HepG2 (cell line): ENCODE results near the gene DDR1. TPM values are rescaled to one million over a fixed set of nuclear protein-coding genes. Genes with fewer than 3 reads are reported as not detected.

Source experiments
- ATRX ChIP-seq: sonication (generic); formaldehyde crosslinking; IDR thresholded peaks from 2 replicates; pipeline ENCODE4 v1.4.0; 2020; ENCODE audit warnings: missing genetic modification reagents, borderline replicate concordance
- DPF2 ChIP-seq: sonication (generic); formaldehyde crosslinking; IDR thresholded peaks from 2 replicates; pipeline ENCODE4 v1.4.0; 2020; ENCODE audit warnings: mild to moderate bottlenecking, low read depth, missing genetic modification reagents, borderline replicate concordance
- JUND ChIP-seq: sonication (generic); formaldehyde crosslinking; IDR thresholded peaks from 2 replicates; pipeline ENCODE4 v1.8.0; 2022; ENCODE audit warnings: mild to moderate bottlenecking, missing genetic modification reagents
- NR2C2 ChIP-seq: sonication (generic); formaldehyde crosslinking; IDR thresholded peaks from 2 replicates; pipeline ENCODE4 v1.4.0; 2020; ENCODE audit warnings: missing genetic modification reagents, mild to moderate bottlenecking, moderate library complexity, borderline replicate concordance
- POLR2AphosphoS5 ChIP-seq: IDR thresholded peaks from 2 replicates; pipeline ENCODE4 v1.6.1; 2012; ENCODE audit warnings: low read depth, low read length
- SOX6 ChIP-seq, 2 experiments: fragments of 450-650 bp in 1 of 2; sonication (generic) in 1 of 2; formaldehyde crosslinking in 1 of 2; IDR thresholded peaks; 2 replicates each; pipeline versions ENCODE4 v1.4.0 to v1.6.1; 2017 to 2020; ENCODE audit warnings: antibody characterized with exemption in 1 of 2, mild to moderate bottlenecking in 1 of 2, missing genetic modification reagents in 1 of 2
- SP1 ChIP-seq, 2 experiments: fragments of 450-650 bp in 1 of 2; sonication (generic) in 1 of 2; formaldehyde crosslinking in 1 of 2; IDR thresholded peaks; 2 replicates each; pipeline versions ENCODE4 v1.4.0 to v1.6.1; 2016 to 2020; ENCODE audit warnings: missing genetic modification reagents in 1 of 2
- polyA plus RNA-seq, 8 experiments: library from polyadenylated mRNA; depleted of rRNA in 3 of 8; stranded (reverse) in 7 of 8; unstranded in 1 of 8; fragments of >200 nt; fragmentation: Illumina TruSeq in 4 of 8; extraction: Trizol in 4 of 8; gene quantifications; 2 replicates each; pipeline versions ENCODE4 v1.2.1 to v1.2.3, GENCODE V29; 2011 to 2016; ENCODE audit warnings: low read depth in 4 of 8, missing spikeins in 1 of 8, mixed read lengths in 1 of 8; ENCODE audit not compliant: insufficient read depth in 1 of 8
- total RNA-seq, 5 experiments: library from RNA; depleted of rRNA; stranded (reverse); fragments of >200 nt; fragmentation: Illumina TruSeq; extraction: Trizol; gene quantifications; 2 replicates each; pipeline ENCODE4 v1.2.3, GENCODE V29; 2016; ENCODE audit warnings: low read depth in 1 of 5
- TF ChIP-seq, protein P1 (sequence below): sonication (generic); formaldehyde crosslinking; IDR thresholded peaks from 2 replicates; pipeline ENCODE4 v1.5.1; 2020; ENCODE audit warnings: missing genetic modification reagents, mild to moderate bottlenecking, borderline replicate concordance
- TF ChIP-seq, protein P2 (sequence below): sonication (generic); formaldehyde crosslinking; IDR thresholded peaks from 2 replicates; pipeline ENCODE4 v1.5.1; 2020; ENCODE audit warnings: missing genetic modification reagents, mild to moderate bottlenecking, borderline replicate concordance
- TF ChIP-seq, protein P3 (sequence below): IDR thresholded peaks from 2 replicates; pipeline ENCODE4 v1.6.1; 2016
- TF ChIP-seq, protein P4 (sequence below): sonication (generic); formaldehyde crosslinking; IDR thresholded peaks from 2 replicates; pipeline ENCODE4 v1.4.0; 2020; ENCODE audit warnings: missing genetic modification reagents, mild to moderate bottlenecking, borderline replicate concordance
- TF ChIP-seq, protein P5 (sequence below): sonication (generic); formaldehyde crosslinking; IDR thresholded peaks from 2 replicates; pipeline ENCODE4 v1.4.0; 2020; ENCODE audit warnings: missing genetic modification reagents, borderline replicate concordance
- TF ChIP-seq, protein P6 (sequence below): sonication (generic); formaldehyde crosslinking; IDR thresholded peaks from 2 replicates; pipeline ENCODE4 v1.4.0; 2020; ENCODE audit warnings: missing genetic modification reagents, borderline replicate concordance

Gene DDR1
- total and polyA plus RNA-seq, 2 of the 13 experiments (the other 11 are each of a cell fraction or from before 2014, with no cell fraction given): 16.7 to 20.2 TPM

DNA sequence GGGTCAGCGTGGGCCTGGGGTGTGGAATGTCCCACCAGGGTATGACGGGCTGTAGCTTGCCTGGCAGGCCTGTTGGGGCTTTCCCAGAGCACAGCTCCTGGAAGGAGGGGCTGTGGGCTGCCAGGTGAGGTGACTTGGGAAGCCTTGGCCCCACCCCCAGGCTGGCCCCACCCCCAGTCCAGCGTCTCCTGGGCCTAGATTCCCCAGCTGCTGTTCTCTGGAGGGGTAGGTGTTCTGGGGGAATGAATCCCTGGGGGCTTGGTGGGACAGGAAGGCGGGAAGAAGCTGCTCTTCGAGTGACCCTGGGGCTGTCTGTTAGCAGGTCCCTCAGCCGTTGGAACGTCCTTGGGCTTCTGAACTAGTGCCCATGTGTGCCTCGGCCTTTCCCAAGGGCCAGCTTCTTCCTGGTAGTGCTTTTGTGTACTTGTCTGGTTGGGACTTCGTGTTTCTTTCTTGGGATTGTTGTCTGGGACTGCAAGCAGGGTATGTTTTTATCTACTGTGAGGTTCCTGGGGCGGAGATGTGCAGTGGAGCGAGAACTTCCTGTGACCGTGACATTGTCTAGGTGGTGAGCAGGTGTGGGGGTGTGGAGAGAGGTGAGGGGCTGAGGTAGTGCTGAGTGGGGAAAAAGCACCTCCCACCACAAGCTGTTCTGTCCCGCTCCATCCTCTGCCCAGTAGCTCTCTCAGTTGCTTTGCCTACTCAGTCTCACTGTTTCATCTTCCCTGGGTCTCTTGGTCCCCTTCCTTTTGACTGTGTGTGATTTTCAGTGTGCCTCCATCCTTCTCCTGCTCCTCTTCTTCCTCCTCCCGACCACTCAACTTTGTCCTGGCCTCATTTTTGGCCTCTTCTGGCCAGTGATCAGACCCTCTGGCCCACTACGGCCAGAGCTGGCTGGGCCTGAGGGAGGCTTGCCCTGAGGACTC is 1.3 kb upstream of the DDR1 start (continued):
- TF ChIP-seq, protein P1, sequence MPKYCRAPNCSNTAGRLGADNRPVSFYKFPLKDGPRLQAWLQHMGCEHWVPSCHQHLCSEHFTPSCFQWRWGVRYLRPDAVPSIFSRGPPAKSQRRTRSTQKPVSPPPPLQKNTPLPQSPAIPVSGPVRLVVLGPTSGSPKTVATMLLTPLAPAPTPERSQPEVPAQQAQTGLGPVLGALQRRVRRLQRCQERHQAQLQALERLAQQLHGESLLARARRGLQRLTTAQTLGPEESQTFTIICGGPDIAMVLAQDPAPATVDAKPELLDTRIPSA: no peak
- TF ChIP-seq SOX6 (IDR thresholded peaks at IDR 0.05): no peak
- peak; percentile 24; the same call in 1 of the 2 replicates for TF ChIP-seq SOX6 (CRISPR knock-in tag; IDR thresholded peaks at IDR 0.05)
- TF ChIP-seq, protein P2, sequence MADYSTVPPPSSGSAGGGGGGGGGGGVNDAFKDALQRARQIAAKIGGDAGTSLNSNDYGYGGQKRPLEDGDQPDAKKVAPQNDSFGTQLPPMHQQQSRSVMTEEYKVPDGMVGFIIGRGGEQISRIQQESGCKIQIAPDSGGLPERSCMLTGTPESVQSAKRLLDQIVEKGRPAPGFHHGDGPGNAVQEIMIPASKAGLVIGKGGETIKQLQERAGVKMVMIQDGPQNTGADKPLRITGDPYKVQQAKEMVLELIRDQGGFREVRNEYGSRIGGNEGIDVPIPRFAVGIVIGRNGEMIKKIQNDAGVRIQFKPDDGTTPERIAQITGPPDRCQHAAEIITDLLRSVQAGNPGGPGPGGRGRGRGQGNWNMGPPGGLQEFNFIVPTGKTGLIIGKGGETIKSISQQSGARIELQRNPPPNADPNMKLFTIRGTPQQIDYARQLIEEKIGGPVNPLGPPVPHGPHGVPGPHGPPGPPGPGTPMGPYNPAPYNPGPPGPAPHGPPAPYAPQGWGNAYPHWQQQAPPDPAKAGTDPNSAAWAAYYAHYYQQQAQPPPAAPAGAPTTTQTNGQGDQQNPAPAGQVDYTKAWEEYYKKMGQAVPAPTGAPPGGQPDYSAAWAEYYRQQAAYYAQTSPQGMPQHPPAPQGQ (CRISPR knock-in tag): no peak
- TF ChIP-seq NR2C2 (CRISPR knock-in tag): no peak
- no peak for TF ChIP-seq ATRX (CRISPR knock-in tag)
- no peak for TF ChIP-seq DPF2 (CRISPR knock-in tag)
- TF ChIP-seq POLR2AphosphoS5: no peak
- TF ChIP-seq, protein P3, sequence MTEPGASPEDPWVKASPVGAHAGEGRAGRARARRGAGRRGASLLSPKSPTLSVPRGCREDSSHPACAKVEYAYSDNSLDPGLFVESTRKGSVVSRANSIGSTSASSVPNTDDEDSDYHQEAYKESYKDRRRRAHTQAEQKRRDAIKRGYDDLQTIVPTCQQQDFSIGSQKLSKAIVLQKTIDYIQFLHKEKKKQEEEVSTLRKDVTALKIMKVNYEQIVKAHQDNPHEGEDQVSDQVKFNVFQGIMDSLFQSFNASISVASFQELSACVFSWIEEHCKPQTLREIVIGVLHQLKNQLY (CRISPR knock-in tag): no peak
- TF ChIP-seq SP1 (IDR thresholded peaks at IDR 0.05): no peak
- TF ChIP-seq SP1 (CRISPR knock-in tag; IDR thresholded peaks at IDR 0.05): no peak
- TF ChIP-seq, protein P4, sequence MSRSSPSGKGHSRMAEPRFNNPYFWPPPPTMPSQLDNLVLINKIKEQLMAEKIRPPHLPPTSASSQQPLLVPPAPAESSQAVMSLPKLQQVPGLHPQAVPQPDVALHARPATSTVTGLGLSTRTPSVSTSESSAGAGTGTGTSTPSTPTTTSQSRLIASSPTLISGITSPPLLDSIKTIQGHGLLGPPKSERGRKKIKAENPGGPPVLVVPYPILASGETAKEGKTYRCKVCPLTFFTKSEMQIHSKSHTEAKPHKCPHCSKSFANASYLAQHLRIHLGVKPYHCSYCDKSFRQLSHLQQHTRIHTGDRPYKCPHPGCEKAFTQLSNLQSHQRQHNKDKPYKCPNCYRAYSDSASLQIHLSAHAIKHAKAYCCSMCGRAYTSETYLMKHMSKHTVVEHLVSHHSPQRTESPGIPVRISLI (CRISPR knock-in tag): no peak
- TF ChIP-seq, protein P5, sequence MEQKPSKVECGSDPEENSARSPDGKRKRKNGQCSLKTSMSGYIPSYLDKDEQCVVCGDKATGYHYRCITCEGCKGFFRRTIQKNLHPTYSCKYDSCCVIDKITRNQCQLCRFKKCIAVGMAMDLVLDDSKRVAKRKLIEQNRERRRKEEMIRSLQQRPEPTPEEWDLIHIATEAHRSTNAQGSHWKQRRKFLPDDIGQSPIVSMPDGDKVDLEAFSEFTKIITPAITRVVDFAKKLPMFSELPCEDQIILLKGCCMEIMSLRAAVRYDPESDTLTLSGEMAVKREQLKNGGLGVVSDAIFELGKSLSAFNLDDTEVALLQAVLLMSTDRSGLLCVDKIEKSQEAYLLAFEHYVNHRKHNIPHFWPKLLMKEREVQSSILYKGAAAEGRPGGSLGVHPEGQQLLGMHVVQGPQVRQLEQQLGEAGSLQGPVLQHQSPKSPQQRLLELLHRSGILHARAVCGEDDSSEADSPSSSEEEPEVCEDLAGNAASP (CRISPR knock-in tag): no peak
- TF ChIP-seq, protein P6, sequence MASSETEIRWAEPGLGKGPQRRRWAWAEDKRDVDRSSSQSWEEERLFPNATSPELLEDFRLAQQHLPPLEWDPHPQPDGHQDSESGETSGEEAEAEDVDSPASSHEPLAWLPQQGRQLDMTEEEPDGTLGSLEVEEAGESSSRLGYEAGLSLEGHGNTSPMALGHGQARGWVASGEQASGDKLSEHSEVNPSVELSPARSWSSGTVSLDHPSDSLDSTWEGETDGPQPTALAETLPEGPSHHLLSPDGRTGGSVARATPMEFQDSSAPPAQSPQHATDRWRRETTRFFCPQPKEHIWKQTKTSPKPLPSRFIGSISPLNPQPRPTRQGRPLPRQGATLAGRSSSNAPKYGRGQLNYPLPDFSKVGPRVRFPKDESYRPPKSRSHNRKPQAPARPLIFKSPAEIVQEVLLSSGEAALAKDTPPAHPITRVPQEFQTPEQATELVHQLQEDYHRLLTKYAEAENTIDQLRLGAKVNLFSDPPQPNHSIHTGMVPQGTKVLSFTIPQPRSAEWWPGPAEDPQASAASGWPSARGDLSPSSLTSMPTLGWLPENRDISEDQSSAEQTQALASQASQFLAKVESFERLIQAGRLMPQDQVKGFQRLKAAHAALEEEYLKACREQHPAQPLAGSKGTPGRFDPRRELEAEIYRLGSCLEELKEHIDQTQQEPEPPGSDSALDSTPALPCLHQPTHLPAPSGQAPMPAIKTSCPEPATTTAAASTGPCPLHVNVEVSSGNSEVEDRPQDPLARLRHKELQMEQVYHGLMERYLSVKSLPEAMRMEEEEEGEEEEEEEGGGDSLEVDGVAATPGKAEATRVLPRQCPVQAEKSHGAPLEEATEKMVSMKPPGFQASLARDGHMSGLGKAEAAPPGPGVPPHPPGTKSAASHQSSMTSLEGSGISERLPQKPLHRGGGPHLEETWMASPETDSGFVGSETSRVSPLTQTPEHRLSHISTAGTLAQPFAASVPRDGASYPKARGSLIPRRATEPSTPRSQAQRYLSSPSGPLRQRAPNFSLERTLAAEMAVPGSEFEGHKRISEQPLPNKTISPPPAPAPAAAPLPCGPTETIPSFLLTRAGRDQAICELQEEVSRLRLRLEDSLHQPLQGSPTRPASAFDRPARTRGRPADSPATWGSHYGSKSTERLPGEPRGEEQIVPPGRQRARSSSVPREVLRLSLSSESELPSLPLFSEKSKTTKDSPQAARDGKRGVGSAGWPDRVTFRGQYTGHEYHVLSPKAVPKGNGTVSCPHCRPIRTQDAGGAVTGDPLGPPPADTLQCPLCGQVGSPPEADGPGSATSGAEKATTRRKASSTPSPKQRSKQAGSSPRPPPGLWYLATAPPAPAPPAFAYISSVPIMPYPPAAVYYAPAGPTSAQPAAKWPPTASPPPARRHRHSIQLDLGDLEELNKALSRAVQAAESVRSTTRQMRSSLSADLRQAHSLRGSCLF: no peak
- no peak for TF ChIP-seq JUND (CRISPR knock-in tag)
